HG03159 (cell line): ENCODE data around the gene METTL15.
A peak's percentile ranks its signal among the peaks of the same experiment; 100 is the strongest.
"Not testable (repeated sequence)": the region's sequence is repeated elsewhere in the genome, so short reads cannot be mapped to it uniquely, and the experiment has no call there.

Experiments used
- ATAC-seq: cut with Tn5 transposase; IDR thresholded peaks from one replicate; pipeline ENCODE4 v1.9.1; 2021; ENCODE audit warnings: mild to moderate bottlenecking, moderate library complexity; ENCODE audit not compliant: unreplicated experiment

Gene METTL15

DNA sequence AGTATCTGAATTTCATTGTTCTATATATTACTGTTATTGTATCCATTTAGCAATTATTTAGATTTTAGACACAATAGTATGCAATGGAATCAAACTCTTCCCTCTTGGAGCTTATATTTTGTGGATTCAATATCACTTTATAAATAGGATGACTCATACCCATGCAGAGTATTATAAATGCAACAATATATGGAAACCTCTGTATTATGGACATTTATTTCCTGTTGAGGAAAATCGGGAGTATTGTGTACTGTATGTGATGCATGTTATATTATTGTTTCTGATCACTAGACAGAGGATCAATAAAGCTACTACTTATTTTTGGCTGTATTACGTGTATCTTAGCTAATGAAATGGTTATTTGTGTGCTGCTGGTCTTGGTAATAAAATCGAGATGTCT, 770 bp downstream of the METTL15 start:
- ATAC-seq = no peak

DNA sequence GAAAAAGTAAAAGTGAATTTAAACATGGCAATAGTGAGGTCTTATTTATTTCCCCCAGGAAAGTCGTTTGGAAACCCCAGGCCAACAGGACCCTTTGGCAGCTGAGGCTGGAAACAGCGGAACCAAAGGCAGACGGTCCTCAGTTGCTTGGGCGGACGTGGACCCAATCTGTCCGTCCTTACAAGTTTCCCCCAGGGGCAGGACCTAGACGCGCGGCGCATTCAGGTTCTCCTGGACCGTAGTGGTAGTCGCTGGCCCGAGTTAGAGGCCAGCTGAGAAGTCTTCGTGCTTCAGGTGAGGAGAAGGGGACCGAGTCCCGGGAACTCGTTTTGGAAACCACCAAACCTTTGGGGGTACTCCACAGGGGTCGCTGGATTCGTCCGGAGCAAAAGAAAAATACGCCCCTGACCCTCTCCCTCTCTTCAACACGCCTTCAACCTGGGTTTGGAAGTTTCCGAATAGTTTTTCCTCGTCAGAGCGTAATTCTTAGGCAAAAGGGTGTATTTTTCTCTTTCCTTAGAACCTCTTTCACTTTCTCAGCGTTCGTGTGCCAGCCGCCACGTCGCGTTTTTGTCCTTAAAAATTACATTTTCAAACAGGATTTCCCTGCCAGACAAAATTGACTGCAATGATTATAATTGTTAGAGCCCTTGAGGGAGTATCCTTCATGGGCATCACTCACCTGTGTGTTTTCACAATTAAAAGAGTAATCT, 2.1 kb downstream of the METTL15 start:
- ATAC-seq = peak; percentile 24

DNA sequence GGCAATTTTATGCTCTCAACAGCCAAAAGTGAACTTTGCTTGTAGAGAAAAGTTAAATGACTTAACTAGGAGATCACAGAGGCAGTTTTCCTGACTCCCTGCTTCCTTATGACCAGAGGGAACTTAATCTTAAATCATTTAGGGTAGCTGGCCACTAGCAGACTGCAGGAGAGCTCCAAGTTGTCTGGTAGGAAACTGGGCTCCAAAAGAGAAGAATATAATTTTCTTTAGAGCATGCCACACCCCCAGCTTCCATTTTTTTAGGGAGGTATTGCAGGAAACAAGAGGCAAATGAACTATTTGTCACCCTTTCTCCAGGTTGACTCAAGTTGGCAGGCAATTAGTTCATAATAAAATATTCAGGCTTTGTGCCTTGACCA, 2.6 kb downstream of the METTL15 start:
- no peak for ATAC-seq

DNA sequence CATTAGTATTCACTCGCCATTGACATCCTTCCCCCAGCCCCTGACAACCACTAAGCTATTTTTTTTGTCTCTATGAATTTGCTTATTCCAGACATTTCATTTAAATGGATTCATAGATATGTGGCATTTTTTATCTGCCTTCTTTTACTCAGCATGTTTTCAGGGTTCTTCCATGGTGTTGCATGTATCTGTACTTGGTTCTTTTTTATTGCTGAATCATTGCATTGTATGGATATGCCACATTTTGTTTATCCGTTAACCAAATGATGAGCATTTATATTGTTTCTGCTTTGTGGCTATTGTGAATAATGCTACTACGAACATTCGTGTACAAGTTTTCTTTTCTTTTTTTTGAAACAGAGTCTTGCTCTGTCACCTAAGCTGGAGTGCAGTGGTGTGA, 5.9 kb downstream of the METTL15 start:
- no peak for ATAC-seq

DNA sequence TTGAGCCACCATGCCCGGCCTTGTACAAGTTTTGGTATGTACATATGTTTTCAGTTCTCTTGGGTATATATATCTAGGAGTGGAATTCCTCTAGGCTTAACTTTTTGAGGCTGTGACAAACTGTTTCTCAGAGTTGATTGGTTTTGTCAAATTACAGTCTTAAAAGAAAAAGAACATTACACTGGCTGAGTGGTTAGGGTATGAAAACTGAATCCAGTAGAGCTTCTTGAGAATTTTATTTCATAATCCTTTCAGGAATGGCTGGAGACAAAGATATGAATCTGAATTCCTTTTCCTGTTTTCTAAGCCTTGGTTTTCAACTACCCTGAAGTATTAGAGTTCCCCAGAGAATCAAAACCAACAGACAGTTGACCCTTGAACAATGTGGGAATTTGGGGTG, 6.5 kb downstream of the METTL15 start:
- ATAC-seq = no peak

DNA sequence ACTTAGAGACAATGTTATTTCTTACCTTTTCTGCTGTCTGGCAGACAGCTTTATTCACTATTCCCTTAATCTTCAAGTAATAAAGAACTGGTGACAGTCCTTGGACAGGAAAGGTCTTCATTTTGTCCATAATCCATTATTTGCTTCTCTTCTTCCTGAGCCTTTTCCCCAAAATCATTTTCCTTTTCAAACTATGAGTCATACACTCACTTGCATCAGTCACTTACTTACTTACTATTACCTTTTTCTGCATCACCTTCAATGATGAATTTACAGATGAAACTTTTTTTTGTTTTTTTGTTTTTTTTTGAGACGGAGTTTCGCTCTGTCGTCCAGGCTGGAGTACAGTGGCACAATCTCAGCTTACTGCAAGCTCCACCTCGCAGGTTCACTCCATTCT, 9.5 kb downstream of the METTL15 start:
- ATAC-seq = no peak

DNA sequence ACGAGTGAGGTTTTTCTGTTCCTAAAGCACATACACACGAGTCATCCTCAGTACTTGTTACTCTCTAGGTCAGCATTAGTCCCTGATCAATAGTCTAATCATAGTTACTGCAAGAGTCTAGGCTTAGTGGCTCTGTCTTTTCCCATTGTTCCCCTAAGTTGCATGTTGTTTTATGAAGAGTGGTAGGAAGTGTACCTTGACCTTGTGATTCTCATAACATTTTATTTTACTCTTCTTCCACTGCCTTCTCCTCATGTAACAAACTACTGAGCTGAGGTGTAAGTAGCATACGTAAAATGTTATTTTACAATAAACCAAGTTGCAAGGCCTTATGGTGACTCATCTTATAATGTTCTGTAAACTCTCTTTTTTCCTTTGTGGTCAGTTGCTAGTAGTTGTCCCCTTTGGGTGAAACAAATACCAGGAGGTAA, 15.0 kb downstream of the METTL15 start:
- no peak for ATAC-seq

DNA sequence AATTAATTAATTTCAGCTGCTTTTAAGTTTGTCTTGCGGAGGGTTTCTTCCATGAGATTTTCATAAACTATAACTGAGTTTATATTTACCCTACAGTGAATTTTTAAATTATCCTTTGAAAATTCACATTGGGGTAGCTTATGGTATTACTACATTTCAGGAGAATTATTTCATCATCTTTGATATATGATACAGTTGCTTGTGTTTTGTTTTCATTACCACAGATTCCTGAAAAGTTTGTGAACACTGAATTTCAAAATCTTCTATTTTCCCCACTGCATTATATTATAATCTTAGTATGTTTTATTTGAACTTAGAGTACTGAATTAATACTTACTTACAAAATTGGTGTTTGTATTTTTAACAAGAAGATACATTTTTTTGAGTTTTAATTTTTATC, 24.4 kb downstream of the METTL15 start:
- no peak for ATAC-seq

DNA sequence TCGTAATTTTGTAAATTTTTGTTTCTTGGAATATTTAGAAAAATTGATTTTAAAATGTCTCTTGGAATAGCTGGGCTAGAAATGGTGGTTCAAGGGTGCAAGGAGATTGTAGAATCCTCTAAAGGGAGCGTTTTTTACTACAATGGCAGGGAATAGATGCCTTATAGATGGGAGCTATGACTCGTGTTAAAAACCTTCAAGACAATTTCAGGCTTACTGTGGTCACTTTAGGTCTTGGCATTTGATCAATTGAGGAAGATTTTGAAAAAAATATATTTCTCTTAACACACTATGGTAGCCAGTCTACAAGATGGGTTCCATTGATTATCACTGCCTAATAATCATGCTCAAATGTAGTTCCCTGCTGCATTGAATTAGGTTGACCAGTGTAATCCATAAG, 25.0 kb downstream of the METTL15 start:
- no peak for ATAC-seq

DNA sequence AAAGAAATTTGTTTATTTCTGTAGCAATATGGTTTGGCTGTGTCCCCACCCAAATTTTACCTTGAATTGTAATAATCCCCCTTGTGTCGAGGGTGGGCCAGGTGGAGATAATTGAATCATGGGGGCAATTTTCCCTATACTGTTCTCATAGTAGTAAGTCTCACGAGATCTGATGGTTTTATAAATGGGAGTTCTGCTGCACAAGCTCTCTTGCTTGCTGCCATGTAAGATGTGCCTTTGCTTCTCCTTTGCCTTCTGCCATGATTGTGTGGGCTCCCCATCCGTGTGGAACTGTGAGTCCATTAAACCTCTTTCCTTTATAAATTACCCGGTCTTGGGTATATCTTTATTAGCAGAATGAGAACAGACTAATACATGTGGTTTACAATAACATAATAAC, 28.0 kb downstream of the METTL15 start:
- ATAC-seq = not testable (repeated sequence)

DNA sequence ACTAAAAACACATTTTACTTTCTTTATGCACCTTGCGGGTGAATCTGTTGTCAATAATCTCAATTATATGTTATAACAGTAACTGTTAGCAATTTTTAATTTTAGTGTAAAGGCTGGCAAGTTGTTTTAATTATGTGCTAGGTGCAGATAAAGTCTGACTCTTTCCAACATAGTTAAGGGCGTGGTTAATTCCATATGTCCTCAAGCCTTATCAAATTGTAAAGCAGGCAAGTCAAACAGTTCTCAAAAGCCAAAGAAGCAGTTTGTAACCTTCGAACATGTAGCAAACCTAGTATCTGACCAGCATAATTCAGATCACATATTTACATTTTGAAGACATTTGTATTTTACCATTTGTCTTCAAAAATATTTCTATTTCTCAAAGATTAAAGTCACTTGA, 29.2 kb downstream of the METTL15 start:
- no peak for ATAC-seq

DNA sequence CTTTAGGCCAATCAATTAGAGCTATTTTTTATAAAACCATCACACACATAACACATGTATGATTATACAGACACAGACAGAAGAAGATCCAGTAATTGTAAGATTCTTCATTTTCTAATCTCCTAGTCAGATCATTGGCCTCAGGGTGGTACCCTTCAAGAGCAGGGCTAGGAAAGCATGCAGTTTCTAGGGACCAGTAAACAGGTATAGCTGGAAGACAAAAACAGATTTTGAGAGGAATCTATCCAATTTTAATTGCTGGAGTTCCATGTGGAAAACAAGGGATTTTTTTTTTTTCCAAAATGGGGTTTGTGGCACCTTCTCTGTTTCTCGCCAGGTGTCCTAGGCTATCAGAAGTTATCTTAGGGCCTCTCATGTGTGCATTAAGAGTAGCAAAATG, 29.6 kb downstream of the METTL15 start:
- ATAC-seq = no peak

DNA sequence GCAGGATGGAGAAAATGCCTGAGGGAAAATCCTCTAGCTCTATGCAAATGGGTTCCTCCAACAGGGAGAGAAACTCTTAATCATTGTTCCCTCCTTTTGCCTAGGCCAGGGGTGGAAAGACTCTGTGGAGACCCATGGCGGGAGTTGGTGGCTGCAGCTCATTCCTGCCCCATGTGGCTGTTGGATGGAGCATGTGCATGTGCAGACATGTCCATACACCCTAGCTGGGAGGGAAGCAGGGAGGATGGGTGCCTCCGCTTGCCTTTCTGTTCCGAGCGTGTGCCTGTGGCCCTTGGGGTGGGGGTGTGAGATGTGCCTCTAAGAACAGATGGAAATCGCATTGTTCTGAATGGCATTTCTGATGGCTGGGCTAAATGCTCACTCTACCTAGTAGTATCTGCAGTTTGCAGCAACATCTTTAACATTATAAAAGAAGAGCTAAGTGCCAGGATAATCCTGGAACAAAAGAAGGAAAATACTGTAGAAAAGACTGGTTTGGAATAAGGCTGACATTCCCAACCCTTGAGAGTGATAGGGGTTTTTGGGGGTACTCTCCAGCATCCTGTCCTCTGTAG, 31.7 kb downstream of the METTL15 start:
- ATAC-seq = no peak

DNA sequence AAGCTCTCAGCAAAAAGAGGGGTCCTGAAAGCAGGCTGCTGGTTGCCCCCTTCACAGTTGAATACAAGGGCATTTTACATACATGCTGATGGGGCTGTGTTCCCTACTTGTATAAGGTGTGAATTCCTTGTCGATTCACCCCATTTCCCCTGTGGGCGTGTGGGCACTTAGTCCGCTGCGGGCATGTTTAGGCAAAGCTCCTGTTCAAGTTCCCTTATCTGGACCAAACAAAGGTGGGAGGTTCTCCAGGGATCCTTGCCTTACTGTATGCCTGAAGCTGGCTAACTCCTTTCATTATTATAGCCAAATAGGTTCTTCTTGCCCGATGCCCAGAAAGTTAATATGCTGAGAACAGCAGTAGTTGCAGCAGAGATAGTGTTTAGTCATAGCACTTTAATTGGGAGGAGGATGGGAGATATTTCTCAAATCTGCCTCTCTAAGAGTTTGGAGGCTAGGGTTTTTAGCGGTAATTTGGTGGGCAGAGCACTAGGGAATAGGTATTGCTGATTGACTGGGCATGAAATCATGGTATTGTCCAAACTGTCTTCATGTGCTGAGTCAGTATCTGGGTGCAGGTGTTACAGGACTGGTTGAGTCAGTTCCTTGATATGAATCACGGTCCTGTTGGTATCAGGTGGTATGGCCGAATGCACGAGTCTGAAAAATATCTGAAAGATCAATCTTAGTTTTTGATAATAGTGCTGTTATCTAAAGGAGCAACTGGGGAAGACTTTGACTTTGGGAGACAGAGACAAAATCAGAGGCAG, 32.7 kb downstream of the METTL15 start:
- ATAC-seq = no peak

DNA sequence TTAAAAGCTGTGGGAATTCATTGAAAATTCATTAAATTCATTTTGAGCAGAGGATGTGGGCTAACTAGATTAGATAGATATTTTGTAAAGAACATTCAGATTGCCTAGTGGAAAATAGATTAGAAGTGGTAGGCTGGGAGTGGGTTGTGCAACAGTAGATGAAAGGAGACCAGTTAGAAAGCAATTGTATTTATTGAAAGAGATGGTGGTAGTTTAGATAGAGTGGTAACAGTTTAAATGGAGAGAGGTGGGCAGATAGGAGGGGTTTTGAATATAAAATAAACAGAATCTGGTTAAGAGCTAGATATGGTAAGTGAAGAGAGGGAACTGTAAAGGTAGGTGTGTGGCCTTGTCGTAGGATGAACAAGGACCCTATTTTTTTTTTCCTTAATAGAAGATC, 34.5 kb downstream of the METTL15 start:
- no peak for ATAC-seq

DNA sequence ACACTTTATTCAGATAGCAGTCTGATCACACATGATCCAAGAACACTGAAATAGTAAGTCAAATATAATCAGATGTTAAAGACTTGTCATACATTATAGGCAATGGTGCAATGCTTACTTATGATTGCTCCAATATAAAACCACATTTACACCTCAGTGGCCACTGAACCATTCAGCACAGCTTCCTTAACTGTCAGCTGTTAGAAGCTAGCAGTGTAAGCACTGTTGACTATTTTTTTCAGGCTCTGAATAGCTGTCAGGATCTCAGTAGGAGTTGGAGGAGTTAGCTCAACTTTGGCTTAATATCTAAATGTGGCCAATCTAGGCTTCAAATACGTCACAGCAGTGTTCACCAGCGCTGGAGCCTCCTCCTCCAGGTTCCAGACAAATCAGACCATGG, 36.6 kb downstream of the METTL15 start:
- no peak for ATAC-seq

DNA sequence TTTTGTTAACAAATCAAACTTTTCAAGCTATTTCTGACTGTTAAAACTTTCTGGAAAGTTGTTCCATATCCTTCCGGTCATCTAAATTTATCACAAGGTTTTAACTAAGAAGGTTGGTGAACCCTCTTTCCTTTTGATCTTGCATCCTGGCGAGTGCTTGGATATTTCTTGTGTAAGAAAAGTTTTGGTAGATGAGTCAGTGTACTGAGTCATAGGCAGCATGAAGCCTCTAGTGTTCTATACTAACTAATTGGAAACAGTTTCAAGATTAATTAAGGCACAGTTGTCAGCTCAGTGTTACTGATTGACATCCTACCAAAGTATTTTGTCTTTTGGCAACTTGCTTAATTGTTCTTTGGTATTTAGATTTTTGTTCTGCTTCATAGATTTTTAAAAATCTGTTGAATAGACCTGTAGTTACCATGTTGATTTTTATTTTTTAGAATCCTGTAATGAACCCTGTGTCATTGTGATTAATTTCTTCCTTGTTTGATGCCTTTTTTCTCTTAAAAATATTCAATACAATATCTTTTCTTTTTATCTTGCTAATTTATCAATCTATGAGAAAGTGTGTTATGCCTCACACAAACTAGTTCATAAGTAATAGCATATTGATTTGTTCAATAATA, 38.0 kb downstream of the METTL15 start:
- no peak for ATAC-seq

DNA sequence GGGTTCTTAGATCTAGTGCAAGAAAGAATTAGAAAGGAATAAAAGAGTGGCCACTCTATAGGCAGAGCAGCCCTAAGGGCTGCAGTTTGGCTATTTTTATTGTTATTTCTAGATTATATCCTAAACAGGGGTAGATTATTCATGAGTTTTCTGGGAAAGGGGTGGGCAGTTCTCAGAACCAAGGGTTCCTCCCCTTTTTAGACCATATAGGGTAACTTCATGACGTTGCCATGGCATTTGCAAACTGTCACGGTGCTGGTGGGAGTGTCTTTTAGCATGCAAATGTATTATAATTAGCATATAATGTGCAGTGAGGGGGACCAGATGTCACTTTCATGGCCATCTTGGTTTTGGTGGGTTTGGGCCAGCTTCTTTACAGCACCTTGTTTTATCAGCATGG, 44.6 kb downstream of the METTL15 start:
- ATAC-seq = no peak

DNA sequence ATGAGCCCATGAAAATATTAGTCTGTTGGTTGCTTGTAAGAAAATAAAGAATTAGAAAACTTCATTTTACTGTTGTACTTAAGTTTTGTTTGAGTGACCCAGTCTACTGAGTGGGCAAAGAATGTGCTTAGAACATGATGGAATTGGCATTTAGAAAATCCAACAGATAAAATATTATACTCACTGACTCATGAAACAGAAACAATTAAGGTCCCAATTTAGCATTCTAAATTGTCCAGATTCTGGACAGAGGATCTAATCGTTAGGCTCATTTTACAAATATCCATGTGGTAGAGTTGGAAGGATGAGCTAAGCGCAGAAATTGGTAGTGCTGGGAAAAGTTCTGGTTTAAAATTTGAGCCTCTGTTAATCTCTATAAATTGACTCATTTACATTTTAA, 45.4 kb downstream of the METTL15 start:
- ATAC-seq = no peak

DNA sequence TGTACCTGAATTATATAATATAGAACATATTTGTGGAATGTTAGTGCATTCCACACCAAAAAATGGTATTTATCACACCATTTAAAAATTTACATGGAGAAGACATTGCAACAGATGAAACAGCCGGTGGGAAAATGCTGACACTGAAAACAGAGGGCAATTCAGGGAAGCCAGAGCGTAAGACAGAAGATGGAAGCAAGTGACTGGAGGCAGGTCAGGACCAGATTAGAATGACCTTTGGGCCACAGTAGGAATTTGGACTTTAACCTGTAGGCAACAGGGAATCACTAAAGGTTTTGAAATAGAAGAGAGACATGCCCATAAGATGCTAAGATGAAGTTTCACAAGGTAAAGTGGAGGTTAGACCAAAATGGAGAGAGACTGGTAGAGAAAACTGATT, 60.5 kb downstream of the METTL15 start:
- ATAC-seq = no peak

DNA sequence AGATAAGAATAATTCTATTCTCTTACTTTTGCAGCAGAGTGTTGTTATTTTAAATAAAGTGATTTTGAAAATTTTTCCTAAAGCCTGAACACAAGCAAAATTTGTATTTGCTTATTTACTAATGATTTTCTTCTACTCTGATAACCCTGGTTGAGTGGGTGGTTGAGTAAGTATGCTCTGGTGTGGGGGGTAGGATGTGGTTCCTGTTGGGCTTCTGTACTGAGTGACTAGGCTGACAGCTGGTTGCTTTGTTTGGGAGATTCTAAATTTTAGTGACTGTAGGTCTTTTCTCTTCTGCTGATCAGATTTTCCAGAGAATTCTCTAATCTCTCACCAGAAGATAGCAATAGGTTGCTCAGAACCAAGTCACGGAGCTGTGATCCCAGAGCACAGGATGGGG, 61.6 kb downstream of the METTL15 start:
- no peak for ATAC-seq

DNA sequence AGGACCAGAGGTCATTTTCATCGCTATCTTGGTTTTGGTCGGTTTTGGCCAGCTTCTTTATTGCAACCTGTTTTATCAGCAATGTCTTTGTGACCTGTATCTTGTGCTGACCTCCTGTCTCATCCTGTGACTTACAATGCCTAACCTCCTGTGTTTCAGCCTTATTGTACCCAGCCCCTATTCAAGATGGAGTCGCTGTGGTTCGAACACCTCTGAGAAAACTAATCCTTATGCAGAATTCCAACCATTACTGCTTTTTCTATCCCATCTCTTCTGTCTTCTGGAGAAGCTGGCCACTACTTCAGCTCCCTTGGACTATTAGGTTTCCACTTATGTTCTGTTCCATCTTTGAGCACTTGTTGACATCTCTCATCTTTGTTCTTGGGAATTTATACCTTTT, 62.6 kb downstream of the METTL15 start:
- ATAC-seq = no peak
